ENCODE data around the gene PCBP3.

- TF ChIP-seq, protein P1, sequence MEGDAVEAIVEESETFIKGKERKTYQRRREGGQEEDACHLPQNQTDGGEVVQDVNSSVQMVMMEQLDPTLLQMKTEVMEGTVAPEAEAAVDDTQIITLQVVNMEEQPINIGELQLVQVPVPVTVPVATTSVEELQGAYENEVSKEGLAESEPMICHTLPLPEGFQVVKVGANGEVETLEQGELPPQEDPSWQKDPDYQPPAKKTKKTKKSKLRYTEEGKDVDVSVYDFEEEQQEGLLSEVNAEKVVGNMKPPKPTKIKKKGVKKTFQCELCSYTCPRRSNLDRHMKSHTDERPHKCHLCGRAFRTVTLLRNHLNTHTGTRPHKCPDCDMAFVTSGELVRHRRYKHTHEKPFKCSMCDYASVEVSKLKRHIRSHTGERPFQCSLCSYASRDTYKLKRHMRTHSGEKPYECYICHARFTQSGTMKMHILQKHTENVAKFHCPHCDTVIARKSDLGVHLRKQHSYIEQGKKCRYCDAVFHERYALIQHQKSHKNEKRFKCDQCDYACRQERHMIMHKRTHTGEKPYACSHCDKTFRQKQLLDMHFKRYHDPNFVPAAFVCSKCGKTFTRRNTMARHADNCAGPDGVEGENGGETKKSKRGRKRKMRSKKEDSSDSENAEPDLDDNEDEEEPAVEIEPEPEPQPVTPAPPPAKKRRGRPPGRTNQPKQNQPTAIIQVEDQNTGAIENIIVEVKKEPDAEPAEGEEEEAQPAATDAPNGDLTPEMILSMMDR (IDR thresholded peaks at IDR 0.05; ENCODE audit: low read depth, low read length): no peak
- TF ChIP-seq POLR2A (IDR thresholded peaks at IDR 0.05; ENCODE audit: extremely low read depth, insufficient read length) (no peak), MYC (IDR thresholded peaks at IDR 0.05; ENCODE audit: low read depth, low read length) (no peak)
These were observed 348.2 kb downstream of the PCBP3 start for GRCh38 chr21:45991606-45992300.
